H9 (cell line): ENCODE data around the gene C12orf57. TPM values are rescaled to one million over a fixed set of nuclear protein-coding genes. Genes with fewer than 3 reads are reported as not detected.
A peak's percentile ranks its signal among the peaks of the same experiment; 100 is the strongest.

Experiments used
- DNase-seq: peaks from one replicate; pipeline ENCODE4 v3.0.0-alpha.2; 2017
- H2AFZ ChIP-seq: one replicate; pipeline ENCODE4 v1.6.1; 2013; ENCODE audit warnings: mild to moderate bottlenecking, low read length, control low read depth, moderate library complexity
- H2AK5ac ChIP-seq: 2 replicates; pipeline ENCODE4 v1.6.1; 2013; ENCODE audit warnings: low read length, control low read depth, mixed read lengths; ENCODE audit not compliant: insufficient read length
- H2BK120ac ChIP-seq: one replicate; pipeline ENCODE4 v1.6.1; 2013; ENCODE audit warnings: low read depth, mild to moderate bottlenecking, low read length, control low read depth, inconsistent platforms; ENCODE audit not compliant: poor library complexity, severe bottlenecking
- H2BK12ac ChIP-seq: 2 replicates; pipeline ENCODE4 v1.6.1; 2013; ENCODE audit warnings: low read length, control low read depth, mixed read lengths, low read depth; ENCODE audit not compliant: insufficient read length
- H2BK15ac ChIP-seq: 2 replicates; pipeline ENCODE4 v1.6.1; 2013; ENCODE audit warnings: low read depth, low read length, control low read depth
- H2BK20ac ChIP-seq: one replicate; pipeline ENCODE4 v1.6.1; 2013; ENCODE audit warnings: low read depth, mild to moderate bottlenecking, low read length, control low read depth, inconsistent platforms; ENCODE audit not compliant: poor library complexity, severe bottlenecking
- H2BK5ac ChIP-seq: 2 replicates; pipeline ENCODE4 v1.6.1; 2013; ENCODE audit warnings: low read length, control low read depth, mixed read lengths; ENCODE audit not compliant: insufficient read length
- H3K14ac ChIP-seq: 2 replicates; pipeline ENCODE4 v1.6.1; 2013; ENCODE audit warnings: low read length, control low read depth; ENCODE audit not compliant: insufficient read depth
- H3K18ac ChIP-seq: 2 replicates; pipeline ENCODE4 v1.6.1; 2013; ENCODE audit warnings: low read depth, mild to moderate bottlenecking, mixed read lengths, low read length, control low read depth; ENCODE audit not compliant: insufficient read length
- H3K23ac ChIP-seq: 2 replicates; pipeline ENCODE4 v1.6.1; 2013; ENCODE audit warnings: low read length, control low read depth, mixed read lengths, low read depth; ENCODE audit not compliant: insufficient read length
- H3K23me2 ChIP-seq: 2 replicates; pipeline ENCODE4 v1.6.1; 2013; ENCODE audit warnings: low read depth, mild to moderate bottlenecking, mixed read lengths, low read length, control low read depth; ENCODE audit not compliant: insufficient read length, poor library complexity, severe bottlenecking
- H3K27ac ChIP-seq: 2 replicates; pipeline ENCODE4 v1.5.1; 2013; ENCODE audit warnings: low read length, control low read depth, mixed read lengths, low read depth; ENCODE audit not compliant: insufficient read length
- H3K27me3 ChIP-seq: 2 replicates; pipeline ENCODE4 v1.6.1; 2013; ENCODE audit warnings: low read length, control low read depth, inconsistent platforms; ENCODE audit not compliant: insufficient read depth
- H3K4ac ChIP-seq: 2 replicates; pipeline ENCODE4 v1.6.1; 2013; ENCODE audit warnings: low read depth, mild to moderate bottlenecking, control low read depth, inconsistent platforms, low read length, moderate library complexity
- H3K4me1 ChIP-seq: 2 replicates; pipeline ENCODE4 v1.6.1; 2013; ENCODE audit warnings: low read length, control low read depth, inconsistent platforms; ENCODE audit not compliant: insufficient read depth
- H3K4me2 ChIP-seq: 2 replicates; pipeline ENCODE4 v1.6.1; 2013; ENCODE audit warnings: low read length, control low read depth, mixed read lengths; ENCODE audit not compliant: insufficient read length, insufficient read depth
- H3K56ac ChIP-seq: 2 replicates; pipeline ENCODE4 v1.6.1; 2013; ENCODE audit warnings: low read depth, mild to moderate bottlenecking, mixed read lengths, low read length, control low read depth; ENCODE audit not compliant: insufficient read length
- H3K79me1 ChIP-seq: 2 replicates; pipeline ENCODE4 v1.6.1; 2013; ENCODE audit warnings: low read depth, mild to moderate bottlenecking, moderate library complexity, low read length, control low read depth, inconsistent platforms; ENCODE audit not compliant: insufficient read depth, poor library complexity, severe bottlenecking
- H3K79me2 ChIP-seq: 2 replicates; pipeline ENCODE4 v1.6.1; 2013; ENCODE audit warnings: low read length, control low read depth, inconsistent platforms; ENCODE audit not compliant: insufficient read depth
- H3K9ac ChIP-seq: 2 replicates; pipeline ENCODE4 v1.6.1; 2013; ENCODE audit warnings: low read length, control low read depth, mixed read lengths; ENCODE audit not compliant: insufficient read length; ENCODE audit errors: extremely low read depth
- H3K9me3 ChIP-seq: one replicate; pipeline ENCODE4 v1.6.1; 2013; ENCODE audit warnings: low read depth, low read length, inconsistent platforms; ENCODE audit not compliant: control insufficient read depth
- H3T11ph ChIP-seq: one replicate; pipeline ENCODE4 v1.6.1; 2013; ENCODE audit warnings: mild to moderate bottlenecking, low read length, control low read depth, inconsistent platforms
- H4K20me1 ChIP-seq: one replicate; pipeline ENCODE4 v1.6.1; 2013; ENCODE audit not compliant: control insufficient read depth, insufficient read length, insufficient read depth
- H4K5ac ChIP-seq: 2 replicates; pipeline ENCODE4 v1.6.1; 2013; ENCODE audit warnings: low read depth, mild to moderate bottlenecking, mixed read lengths, low read length, control low read depth; ENCODE audit not compliant: insufficient read length
- H4K8ac ChIP-seq: replicated peaks from 2 replicates; pipeline ENCODE4 v1.6.1; 2013; ENCODE audit warnings: low read length, control low read depth, mixed read lengths, low read depth; ENCODE audit not compliant: insufficient read length
- H4K91ac ChIP-seq: 2 replicates; pipeline ENCODE4 v1.6.1; 2013; ENCODE audit warnings: low read depth, mild to moderate bottlenecking, moderate library complexity, mixed read lengths, low read length, control low read depth; ENCODE audit not compliant: insufficient read length
- H3K27ac Mint-ChIP-seq, 3 experiments: 2 replicates in 2 of 3; 3 replicates in 1 of 3; pipeline ENCODE4 v1.8.0; 2020 to 2021; ENCODE audit warnings: mixed read lengths in 3 of 3, mild to moderate bottlenecking in 1 of 3, moderate library complexity in 1 of 3
- H3K27me3 Mint-ChIP-seq: 2 replicates; pipeline ENCODE4 v1.8.0; 2021; ENCODE audit warnings: low read depth, mild to moderate bottlenecking, moderate library complexity, mixed read lengths
- H3K36me3 Mint-ChIP-seq, 3 experiments: 2 replicates in 2 of 3; 3 replicates in 1 of 3; pipeline ENCODE4 v1.8.0; 2020 to 2021; ENCODE audit warnings: low read depth in 3 of 3, mixed read lengths in 3 of 3; ENCODE audit not compliant: insufficient read depth in 1 of 3
- H3K4me1 Mint-ChIP-seq, 2 experiments: 2 replicates each; pipeline ENCODE4 v1.8.0; 2020; ENCODE audit warnings: mixed read lengths in 2 of 2
- H3K4me3 Mint-ChIP-seq, 2 experiments: 2 replicates in 1 of 2; 3 replicates in 1 of 2; pipeline ENCODE4 v1.8.0; 2020 to 2021; ENCODE audit warnings: mild to moderate bottlenecking in 2 of 2, mixed read lengths in 2 of 2, moderate library complexity in 1 of 2
- H3K9me3 Mint-ChIP-seq, 2 experiments: 2 replicates in 1 of 2; 3 replicates in 1 of 2; pipeline ENCODE4 v1.8.0; 2020; ENCODE audit warnings: mild to moderate bottlenecking in 2 of 2, mixed read lengths in 2 of 2, moderate library complexity in 1 of 2
- CTCF ChIP-seq: fragments of 200-600 bp; sonication (generic); conservative IDR thresholded peaks from 3 replicates; pipeline ENCODE4 v1.8.0; 2021; ENCODE audit warnings: antibody characterized with exemption, mild to moderate bottlenecking
- WGBS: extraction: QIAGEN DNeasy Blood & Tissue Kit; methylation state at CpG from one replicate; pipeline ENCODE4 v1.1.7; 2013; ENCODE audit warnings: missing lambda C conversion rate, low lambda C conversion rate, mixed read lengths; ENCODE audit not compliant: insufficient read length; ENCODE audit errors: extremely low coverage; 5-methylcytosine and 5-hydroxymethylcytosine counted together
- total RNA-seq: library from RNA; stranded (reverse); gene quantifications from 2 replicates; pipeline ENCODE4 v1.2.1, GENCODE V29; 2021

C12orf57 gene
- total RNA-seq, 1 experiment from 2014 or later: 195 TPM

- Histone ChIP-seq H2AFZ (no peak overlapping the region), H3K9ac (no peak overlapping the region), H3K79me2 (no peaks in the 10 kb centered on the region), H3K23me2 (no peaks in the 10 kb centered on the region), H3K4me2 (no peak overlapping the region), H3K56ac (no peak overlapping the region), H4K91ac (no peak overlapping the region), H4K20me1 (no peaks in the 10 kb centered on the region), H4K8ac (no peak overlapping the region), H2BK5ac (no peak overlapping the region), H2AK5ac (no peak overlapping the region), H3T11ph (no peak overlapping the region), H2BK120ac (no peak overlapping the region), H2BK20ac (no peak overlapping the region), H3K79me1 (no peaks in the 10 kb centered on the region), H3K27me3 (no peaks in the 10 kb centered on the region), H4K5ac (no peak overlapping the region), H3K14ac (no peak overlapping the region), H3K23ac (no peak overlapping the region), H3K4me1 (no peaks in the 10 kb centered on the region; the same call in 1 of the 2 replicates), H3K18ac (no peak overlapping the region), H2BK15ac (no peak overlapping the region), H3K4ac (no peak overlapping the region), H2BK12ac (no peak overlapping the region), H3K27ac (no peak overlapping the region), H3K9me3 (no peaks in the 10 kb centered on the region)
- H3K9me3 Mint-ChIP-seq: no peaks in the 10 kb centered on the region
- no peak for DNase-seq
- peaks cover 3 to 10% of the 10 kb centered on the region in 2 experiments for H3K4me1 Mint-ChIP-seq
- H3K36me3 Mint-ChIP-seq: peaks cover 28 to 84% (median 81%) of the 10 kb centered on the region in 3 experiments; a peak in 6 of 7 replicates
- no peak for TF ChIP-seq CTCF
- H3K4me3 Mint-ChIP-seq: no peak overlapping the region
- H3K27ac Mint-ChIP-seq: peak overlapping the region in 1 of 3 experiments; percentile 91; a peak in 2 of 7 replicates
- no CpG with 5 or more reads among the region's 3 CpGs for WGBS
- no peaks in the 10 kb centered on the region; the same call in 1 of the 2 replicates for H3K27me3 Mint-ChIP-seq
Measured at GRCh38 chr12:6978611-6979011, 34.8 kb downstream of the C12orf57 start.
